NT2/D1 (cell line): Measurements from ENCODE around the gene TMEM205.

Experiments
- SUZ12 ChIP-seq: IDR thresholded peaks from 2 replicates; pipeline ENCODE4 v1.6.1; 2011; ENCODE audit not compliant: insufficient read length, insufficient read depth; ENCODE audit errors: extremely low read depth
- YY1 ChIP-seq: IDR thresholded peaks from 2 replicates; pipeline ENCODE4 v1.6.1; 2011; ENCODE audit not compliant: insufficient read length, insufficient read depth
- ZNF274 ChIP-seq: IDR thresholded peaks from 2 replicates; pipeline ENCODE4 v1.6.1; 2011; ENCODE audit warnings: mild to moderate bottlenecking, low read depth, low read length

GRCh38 chr19:11364935-11365334 is 18.9 kb upstream of the TMEM205 start:
- TF ChIP-seq YY1 = no peak
- TF ChIP-seq ZNF274 = no peak
- TF ChIP-seq SUZ12 = no peak
